ENCODE data around the gene AGAP1.

DNA sequence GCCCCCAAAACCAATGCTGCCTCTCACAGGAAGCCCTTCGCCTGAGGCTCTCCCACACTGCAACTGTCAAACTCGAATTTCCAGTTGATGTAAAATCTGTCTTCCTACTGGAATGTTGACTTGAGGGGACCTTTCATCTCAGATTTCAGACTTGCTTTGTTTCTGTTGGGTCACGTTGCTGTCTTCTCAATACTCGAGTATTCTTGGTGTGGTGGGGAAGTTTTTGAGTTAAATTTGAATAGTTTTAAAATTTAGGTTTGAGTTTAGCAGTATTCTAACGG lies 50.8 kb downstream of the AGAP1 start:
- TF ChIP-seq, protein P1, sequence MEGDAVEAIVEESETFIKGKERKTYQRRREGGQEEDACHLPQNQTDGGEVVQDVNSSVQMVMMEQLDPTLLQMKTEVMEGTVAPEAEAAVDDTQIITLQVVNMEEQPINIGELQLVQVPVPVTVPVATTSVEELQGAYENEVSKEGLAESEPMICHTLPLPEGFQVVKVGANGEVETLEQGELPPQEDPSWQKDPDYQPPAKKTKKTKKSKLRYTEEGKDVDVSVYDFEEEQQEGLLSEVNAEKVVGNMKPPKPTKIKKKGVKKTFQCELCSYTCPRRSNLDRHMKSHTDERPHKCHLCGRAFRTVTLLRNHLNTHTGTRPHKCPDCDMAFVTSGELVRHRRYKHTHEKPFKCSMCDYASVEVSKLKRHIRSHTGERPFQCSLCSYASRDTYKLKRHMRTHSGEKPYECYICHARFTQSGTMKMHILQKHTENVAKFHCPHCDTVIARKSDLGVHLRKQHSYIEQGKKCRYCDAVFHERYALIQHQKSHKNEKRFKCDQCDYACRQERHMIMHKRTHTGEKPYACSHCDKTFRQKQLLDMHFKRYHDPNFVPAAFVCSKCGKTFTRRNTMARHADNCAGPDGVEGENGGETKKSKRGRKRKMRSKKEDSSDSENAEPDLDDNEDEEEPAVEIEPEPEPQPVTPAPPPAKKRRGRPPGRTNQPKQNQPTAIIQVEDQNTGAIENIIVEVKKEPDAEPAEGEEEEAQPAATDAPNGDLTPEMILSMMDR (IDR thresholded peaks at IDR 0.05), result no peak
- TF ChIP-seq POLR2A (IDR thresholded peaks at IDR 0.05), result no peak

All from heart left ventricle (tissue), 13 donors.